Duodenal mucosa (tissue), 2 donors: ENCODE results near the gene NSF.
"Not testable (repeated sequence)": the region's sequence is repeated elsewhere in the genome, so short reads cannot be mapped to it uniquely, and the experiment has no call there.

ENCODE experiments used
- H3K27ac ChIP-seq: one replicate; pipeline ENCODE4 v1.7.0; 2013; ENCODE audit warnings: low read depth, low read length
- H3K27me3 ChIP-seq, 2 donors: one replicate each; pipeline ENCODE4 v1.7.0; 2013; ENCODE audit warnings: low read length in 2 of 2, control low read depth in 1 of 2; ENCODE audit not compliant: insufficient read depth in 2 of 2, control insufficient read depth in 1 of 2
- H3K36me3 ChIP-seq, 2 donors: one replicate each; pipeline ENCODE4 v1.7.0; 2013; ENCODE audit warnings: low read length in 2 of 2, control low read depth in 1 of 2; ENCODE audit not compliant: insufficient read depth in 2 of 2, control insufficient read depth in 1 of 2
- H3K4me1 ChIP-seq, 2 donors: one replicate each; pipeline ENCODE4 v1.7.0; 2013; ENCODE audit warnings: low read length in 2 of 2, control low read depth in 1 of 2; ENCODE audit not compliant: insufficient read depth in 2 of 2, control insufficient read depth in 1 of 2
- H3K4me3 ChIP-seq, 2 donors: one replicate each; pipeline ENCODE4 v1.7.0; 2013; ENCODE audit warnings: low read length in 2 of 2, low read depth in 1 of 2
- H3K9ac ChIP-seq, 2 donors: one replicate each; pipeline ENCODE4 v1.7.0; 2013; ENCODE audit warnings: low read length in 2 of 2, low read depth in 1 of 2
- H3K9me3 ChIP-seq, 2 donors: one replicate each; pipeline ENCODE4 v1.7.0; 2013; ENCODE audit warnings: low read length in 2 of 2, control low read depth in 1 of 2; ENCODE audit not compliant: control insufficient read depth in 1 of 2

The NSF gene

DNA sequence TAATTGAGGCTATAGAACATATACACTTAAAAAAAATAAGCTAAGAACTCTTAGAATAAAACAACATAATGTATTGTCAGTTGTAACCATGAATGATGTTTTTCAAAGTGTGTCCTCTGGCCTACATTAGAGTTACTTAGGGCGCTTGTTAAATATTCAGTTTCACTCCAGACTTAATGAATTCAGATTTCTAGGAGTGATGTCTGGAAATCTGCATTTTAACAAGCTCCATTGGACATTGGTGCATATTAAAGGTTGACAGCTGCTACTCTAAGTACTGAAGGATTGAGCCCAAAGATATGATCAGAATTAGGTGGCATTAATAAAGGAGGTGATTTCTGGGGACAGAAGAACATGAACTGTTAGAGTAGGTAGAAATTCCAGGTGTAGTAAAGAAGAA is 72.7 kb downstream of the NSF start:
- H3K4me1 ChIP-seq, H3K9ac ChIP-seq, H3K4me3 ChIP-seq, H3K27me3 ChIP-seq, H3K9me3 ChIP-seq, H3K36me3 ChIP-seq, H3K27ac ChIP-seq: not testable (repeated sequence)

DNA sequence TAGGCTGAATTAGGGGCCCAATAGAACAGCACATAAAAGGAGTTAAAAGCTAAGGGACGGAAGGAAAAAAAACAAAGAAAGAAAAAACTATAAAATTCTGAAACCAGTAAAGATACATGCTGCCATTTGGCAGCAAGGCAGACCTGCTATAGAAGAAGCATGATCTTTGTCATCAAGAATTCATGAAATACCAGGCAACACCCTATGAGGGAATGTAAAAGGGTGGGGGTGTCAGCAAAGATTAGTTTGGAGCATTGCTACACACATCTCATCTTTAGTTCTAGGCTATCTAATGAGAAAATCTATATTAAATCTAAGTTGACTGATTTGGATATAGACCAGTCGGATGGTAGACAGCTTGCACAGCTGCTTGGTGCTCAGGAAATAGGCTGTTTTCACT is 73.1 kb downstream of the NSF start:
- H3K4me1 ChIP-seq, H3K27me3 ChIP-seq, H3K27ac ChIP-seq, H3K4me3 ChIP-seq, H3K36me3 ChIP-seq, H3K9me3 ChIP-seq, H3K9ac ChIP-seq: not testable (repeated sequence)

DNA sequence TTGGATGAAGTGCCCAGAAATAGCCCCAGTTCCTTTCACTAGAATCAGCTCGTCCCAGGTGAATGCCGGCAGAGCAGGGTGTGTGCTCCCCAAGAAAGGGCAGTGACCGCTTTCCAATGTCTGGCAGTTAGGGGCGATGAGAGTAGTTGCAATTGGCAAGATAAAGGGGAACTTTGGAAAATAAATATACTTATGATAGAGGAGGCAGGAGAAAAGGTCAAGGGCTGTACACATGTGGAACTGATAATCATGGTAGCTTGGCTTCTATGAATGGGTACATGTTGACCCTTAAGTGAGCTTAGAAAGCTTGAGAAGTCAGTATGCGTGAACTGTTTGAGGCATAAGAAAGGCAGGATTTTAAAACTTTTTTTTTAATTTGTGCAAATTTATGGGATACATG is 75.5 kb downstream of the NSF start:
- H3K9me3 ChIP-seq, H3K27ac ChIP-seq, H3K9ac ChIP-seq, H3K4me3 ChIP-seq, H3K27me3 ChIP-seq, H3K36me3 ChIP-seq, H3K4me1 ChIP-seq: not testable (repeated sequence)

DNA sequence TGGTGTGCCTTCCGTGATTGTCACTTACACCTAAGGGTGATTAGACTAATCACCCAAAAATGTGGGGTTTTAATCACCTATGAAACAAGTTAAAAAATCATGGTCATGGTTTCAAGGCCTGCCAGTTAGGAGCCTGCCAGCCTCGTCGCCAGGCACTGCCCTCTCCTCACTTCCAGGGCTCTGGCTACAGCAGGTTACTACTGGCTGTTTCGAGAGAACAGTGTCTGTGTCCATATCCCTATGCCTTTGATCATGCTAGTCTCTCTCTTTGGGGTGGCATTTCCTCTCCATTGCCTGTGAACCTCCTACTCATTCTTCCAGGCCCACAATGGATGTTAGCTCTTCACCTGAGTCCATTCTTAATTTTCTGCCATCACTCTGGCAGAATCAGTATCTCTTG is 80.3 kb downstream of the NSF start:
- not testable (repeated sequence) for H3K27me3 ChIP-seq, H3K4me3 ChIP-seq, H3K36me3 ChIP-seq, H3K9me3 ChIP-seq, H3K27ac ChIP-seq, H3K4me1 ChIP-seq, H3K9ac ChIP-seq

- H3K9ac ChIP-seq, H3K4me1 ChIP-seq, H3K36me3 ChIP-seq, H3K9me3 ChIP-seq, H3K27ac ChIP-seq, H3K4me3 ChIP-seq, H3K27me3 ChIP-seq: not testable (repeated sequence)
Measured at GRCh38 chr17:46672777-46673176, 82.3 kb downstream of the NSF start.

DNA sequence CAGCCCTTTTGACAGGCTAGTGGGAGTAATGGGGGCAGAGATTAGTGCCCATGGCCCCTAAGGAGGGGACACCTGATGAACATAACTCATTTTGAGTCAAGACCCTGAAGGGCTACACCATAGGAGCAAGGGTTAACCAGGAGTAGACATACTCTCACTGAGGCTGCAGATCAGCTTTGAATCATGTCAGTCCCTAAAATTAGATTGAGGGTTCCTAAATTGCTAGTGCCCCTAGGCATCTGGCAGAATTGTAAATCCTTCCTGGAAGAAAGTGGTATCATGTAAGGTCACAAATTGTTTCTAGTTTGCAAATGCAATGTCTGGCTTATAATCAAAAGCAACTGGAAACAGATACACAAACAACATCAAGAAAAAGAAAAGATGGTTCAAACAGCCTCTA is 87.3 kb downstream of the NSF start:
- H3K9ac ChIP-seq, H3K36me3 ChIP-seq, H3K27me3 ChIP-seq, H3K4me1 ChIP-seq, H3K9me3 ChIP-seq, H3K4me3 ChIP-seq, H3K27ac ChIP-seq: not testable (repeated sequence)

- not testable (repeated sequence) for H3K27ac ChIP-seq, H3K9me3 ChIP-seq, H3K4me1 ChIP-seq, H3K9ac ChIP-seq, H3K4me3 ChIP-seq, H3K27me3 ChIP-seq, H3K36me3 ChIP-seq
Measured at GRCh38 chr17:46683653-46684052, 93.2 kb downstream of the NSF start.

DNA sequence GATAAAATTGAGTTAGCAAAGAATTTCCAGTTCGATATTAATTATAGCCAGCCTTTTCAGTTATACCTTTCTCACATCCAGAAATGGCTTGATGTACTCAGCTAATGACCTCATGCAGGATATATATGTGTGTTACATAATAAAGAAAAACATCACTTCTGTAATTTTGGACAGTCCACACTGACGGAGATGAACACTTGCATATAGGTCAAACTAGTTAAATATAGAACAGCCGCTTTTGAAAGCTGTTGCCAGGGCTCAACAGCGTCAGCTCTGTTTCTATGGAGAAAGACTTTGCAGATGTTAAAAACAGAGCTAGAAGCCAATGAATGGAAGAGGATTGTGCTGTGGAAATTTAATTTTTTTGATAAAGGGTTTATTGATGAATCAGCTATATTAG is 94.8 kb downstream of the NSF start:
- not testable (repeated sequence) for H3K4me3 ChIP-seq

DNA sequence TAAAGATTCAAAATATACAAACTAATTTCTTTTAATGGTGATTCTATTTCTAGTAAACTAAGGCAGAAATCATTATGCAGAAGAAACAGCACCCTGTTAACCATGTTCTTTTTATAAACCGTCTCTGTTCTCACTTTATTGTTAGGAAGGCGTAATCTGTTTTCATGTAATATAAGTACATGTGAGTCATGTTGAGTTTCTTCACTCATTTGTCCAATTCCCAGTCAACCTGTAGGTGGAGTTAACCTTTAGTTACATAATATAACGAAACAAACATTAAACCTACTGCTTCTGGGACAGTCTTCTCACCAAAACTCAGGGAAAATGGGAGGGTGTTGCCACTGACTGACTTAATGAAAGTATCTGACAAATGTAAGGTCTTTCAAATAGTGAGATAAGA is 101.7 kb downstream of the NSF start:
- not testable (repeated sequence) for H3K27me3 ChIP-seq, H3K4me1 ChIP-seq, H3K4me3 ChIP-seq, H3K27ac ChIP-seq, H3K36me3 ChIP-seq, H3K9me3 ChIP-seq, H3K9ac ChIP-seq

More for the DNA sequence above, 94.8 kb downstream of the NSF start:
- not testable (repeated sequence) for H3K9ac ChIP-seq, H3K36me3 ChIP-seq, H3K27ac ChIP-seq, H3K4me1 ChIP-seq, H3K9me3 ChIP-seq, H3K27me3 ChIP-seq

DNA sequence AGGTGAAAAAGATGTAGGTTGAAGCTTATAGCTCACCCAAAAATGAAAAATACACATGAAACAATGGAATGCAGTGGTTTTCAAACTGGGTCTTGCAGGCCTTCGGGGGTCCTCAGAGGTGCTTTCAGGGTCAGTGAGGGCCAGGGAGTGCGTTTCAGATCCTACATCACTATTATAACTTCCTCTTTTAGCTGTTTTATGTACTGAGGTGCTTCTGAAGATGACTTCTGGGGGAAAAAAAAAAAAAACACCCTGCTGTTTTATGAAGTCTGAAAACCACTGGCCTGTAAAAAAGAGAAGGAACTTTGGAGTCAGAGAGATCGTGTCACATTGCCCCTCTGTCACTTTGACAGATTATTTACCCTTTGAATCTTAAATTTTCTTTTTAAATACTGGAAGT is 102.8 kb downstream of the NSF start:
- H3K36me3 ChIP-seq, H3K27ac ChIP-seq, H3K4me1 ChIP-seq, H3K27me3 ChIP-seq, H3K4me3 ChIP-seq, H3K9ac ChIP-seq, H3K9me3 ChIP-seq: not testable (repeated sequence)

- not testable (repeated sequence) for H3K9me3 ChIP-seq, H3K36me3 ChIP-seq, H3K9ac ChIP-seq, H3K4me1 ChIP-seq, H3K4me3 ChIP-seq, H3K27me3 ChIP-seq, H3K27ac ChIP-seq
Measured at GRCh38 chr17:46696522-46696921, 106.1 kb downstream of the NSF start.
